Activated gamma-delta T cell treated with anti-CD3 and anti-CD28 coated beads, Interleukin-2, amount 50 U/mL, for 16 hours (primary cell): ENCODE measurements around the gene GAR1.
"Not testable (repeated sequence)": the region's sequence is repeated elsewhere in the genome, so short reads cannot be mapped to it uniquely, and the experiment has no call there.

ENCODE experiments used
- DNase-seq: peaks from one replicate; pipeline ENCODE4 v3.0.0-alpha.2; 2020; ENCODE audit warnings: low read depth

The GAR1 gene

GRCh38 chr4:109815151-109816081 is at the start of gene GAR1:
GAR1 (plus strand) TSS chr4:109815762; CDS start chr4:109816165, 403 bp downstream.
- peak; percentile 76 for DNase-seq

DNA sequence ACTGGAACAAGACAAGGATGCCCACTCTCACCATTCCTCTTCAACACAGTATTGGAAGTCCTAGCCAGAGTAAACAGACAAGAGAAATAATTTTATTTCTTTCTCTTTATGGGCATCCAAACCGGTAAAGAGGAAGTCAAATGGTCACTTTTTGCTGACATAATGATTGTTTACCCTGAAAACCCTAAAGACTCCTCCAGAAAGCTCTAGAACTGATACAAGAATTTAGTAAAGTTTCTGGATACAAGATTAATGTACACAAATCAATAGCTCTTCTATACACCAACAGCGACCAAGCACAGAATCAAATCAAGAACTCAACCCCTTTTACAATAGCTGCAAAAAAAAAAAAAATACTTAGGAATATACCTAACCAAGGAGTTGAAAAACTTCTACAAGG is 33.5 kb upstream of the GAR1 start:
- not testable (repeated sequence) for DNase-seq

- DNase-seq: no peak
Observed at GRCh38 chr4:109786846-109787245, 28.7 kb upstream of the GAR1 start.

GRCh38 chr4:109787807-109788206 is 27.8 kb upstream of the GAR1 start:
- no peak for DNase-seq

DNA sequence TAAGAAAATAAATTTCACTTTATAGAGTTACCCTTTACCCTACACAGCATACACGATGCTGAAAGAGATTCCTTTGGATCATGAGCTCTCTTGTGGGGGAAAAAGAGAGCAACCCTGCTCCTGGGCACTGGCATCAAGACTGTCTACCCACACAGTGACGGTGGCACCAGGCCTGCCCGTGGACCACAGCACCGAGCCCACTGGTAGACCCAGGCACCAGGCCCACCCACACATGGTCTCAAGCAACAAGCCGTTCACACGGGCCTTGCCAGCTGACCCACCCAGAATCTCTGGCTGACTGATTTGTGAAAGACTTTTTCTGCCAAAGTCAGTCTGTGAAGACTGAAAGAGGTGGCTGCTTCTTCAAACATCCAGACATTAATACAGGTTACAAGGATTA is 20.5 kb upstream of the GAR1 start:
- DNase-seq: no peak

GRCh38 chr4:109798866-109799265 is 16.7 kb upstream of the GAR1 start:
- no peak for DNase-seq

DNA sequence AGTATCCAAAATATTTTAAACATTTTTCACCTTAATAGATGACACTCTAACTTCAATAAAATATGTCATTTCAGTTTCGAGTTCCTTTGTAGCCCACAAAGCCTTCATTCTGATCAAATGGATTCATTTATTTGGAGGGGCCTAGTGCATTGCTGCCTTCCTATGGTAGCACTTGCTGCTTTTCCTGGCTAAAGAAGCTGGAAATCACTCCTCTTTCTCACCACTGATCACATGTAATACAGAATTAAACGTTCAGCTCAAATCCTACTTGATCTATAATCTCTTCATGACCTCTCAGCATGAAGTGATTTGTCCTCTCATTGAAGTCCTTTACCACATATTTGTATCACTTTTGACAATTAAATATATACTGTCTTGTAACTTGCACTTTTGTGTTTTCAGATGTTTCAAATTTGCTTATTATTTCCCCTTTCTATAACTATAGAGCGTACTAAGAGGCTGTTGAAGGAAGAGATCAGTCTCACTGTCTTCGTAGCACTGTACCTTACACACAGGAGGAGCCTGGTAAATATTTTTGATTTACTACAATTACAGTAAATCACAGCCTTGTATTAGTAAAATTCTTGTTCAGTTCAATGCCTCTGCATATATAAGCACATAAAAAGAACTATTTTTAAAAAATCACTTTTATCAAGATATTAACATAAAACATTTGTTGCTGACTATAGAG is 14.3 kb upstream of the GAR1 start:
- no peak for DNase-seq

DNA sequence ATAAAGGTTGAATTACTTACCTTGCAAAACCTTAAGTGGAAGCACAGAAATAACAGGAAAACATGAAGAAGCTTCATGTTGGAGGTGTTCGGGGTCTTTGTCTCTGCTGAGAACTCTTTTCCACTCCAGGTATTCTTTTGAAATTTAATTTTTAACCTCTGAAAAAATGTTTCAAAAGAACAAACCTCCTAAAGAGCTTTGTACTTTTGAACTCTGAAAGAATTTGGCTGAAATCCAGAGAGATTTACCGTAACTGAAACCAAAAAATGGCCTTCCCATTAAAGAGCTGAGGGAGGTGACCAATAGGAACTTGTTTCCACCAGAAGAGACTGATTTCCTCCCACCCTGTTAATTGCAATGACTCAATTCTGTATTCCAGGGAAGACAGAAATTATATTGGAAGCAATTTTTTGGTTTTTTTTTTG is 13.7 kb upstream of the GAR1 start, which contains the start of gene CFI:
Gene CFI, minus strand, starts transcription at position 105 of the 425 bp plus-strand sequence. Its CDS starts 28 bp downstream, at position 77.
- DNase-seq: no peak

DNA sequence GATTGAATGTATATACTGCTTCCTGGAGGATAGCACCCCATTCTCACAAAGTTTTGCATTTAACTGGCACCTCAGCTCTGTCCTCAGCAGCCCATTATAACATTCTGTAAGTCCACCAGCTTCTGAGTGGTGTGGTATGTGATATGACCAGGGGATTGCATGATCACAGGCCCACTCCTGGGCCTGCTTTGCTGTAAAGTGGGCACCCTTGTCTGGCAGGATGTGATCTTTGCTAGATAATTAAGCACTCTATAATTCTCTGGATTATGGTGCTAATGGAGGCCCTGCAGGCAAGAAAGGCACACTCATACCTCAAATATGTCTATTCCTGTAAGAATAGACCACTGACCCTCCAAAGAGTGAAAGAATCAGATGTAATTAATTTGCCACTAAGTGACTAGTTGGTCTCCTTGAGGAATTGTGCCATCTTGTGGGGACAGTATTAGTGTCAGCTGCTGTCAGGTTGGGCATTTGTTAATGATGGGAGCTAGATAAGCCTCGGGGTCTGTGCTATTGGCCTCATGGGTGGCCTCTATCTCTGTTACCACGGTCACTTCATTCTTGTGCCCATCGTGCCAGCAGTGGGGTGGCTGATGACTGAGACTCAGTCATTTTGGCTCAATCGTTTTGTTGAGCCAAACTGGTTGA is 11.5 kb upstream of the GAR1 start:
- DNase-seq: no peak

DNA sequence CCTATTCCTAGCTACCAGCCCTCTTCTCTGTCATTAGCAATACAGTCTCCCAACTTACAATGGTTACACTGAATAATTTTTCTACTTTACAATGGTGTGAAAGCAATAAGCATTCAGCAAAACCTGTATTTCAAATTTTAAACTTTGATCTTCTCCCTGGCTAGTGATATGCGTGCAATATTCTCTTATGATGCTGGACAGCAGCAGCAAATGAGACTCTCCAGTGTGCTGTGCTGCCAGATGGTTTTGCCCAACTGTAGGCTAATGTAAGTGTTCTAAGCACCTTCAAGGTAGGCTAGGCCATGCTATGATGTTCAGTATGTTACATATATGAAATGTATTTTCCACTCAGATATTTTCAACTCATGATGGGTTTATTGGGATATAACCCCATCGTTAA is 5.9 kb upstream of the GAR1 start:
- DNase-seq: no peak

- no peak for DNase-seq
Observed at GRCh38 chr4:109810552-109811387, 4.8 kb upstream of the GAR1 start.

- DNase-seq: no peak
Observed at GRCh38 chr4:109811707-109812106, 3.9 kb upstream of the GAR1 start.

DNA sequence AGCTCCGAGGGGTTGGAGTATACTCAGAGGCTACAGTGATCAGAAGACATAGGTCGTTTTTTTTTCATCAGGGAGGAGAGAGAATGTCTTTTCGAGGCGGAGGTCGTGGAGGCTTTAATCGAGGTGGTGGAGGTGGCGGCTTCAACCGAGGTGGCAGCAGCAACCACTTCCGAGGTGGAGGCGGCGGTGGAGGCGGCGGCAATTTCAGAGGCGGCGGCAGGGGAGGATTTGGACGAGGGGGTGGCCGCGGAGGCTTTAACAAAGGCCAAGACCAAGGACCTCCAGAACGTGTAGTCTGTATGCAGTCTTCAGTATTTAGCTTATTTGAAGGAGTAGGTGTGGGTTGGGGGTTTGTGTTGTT is 500 bp downstream of the GAR1 start:
- DNase-seq: peak; percentile 16

DNA sequence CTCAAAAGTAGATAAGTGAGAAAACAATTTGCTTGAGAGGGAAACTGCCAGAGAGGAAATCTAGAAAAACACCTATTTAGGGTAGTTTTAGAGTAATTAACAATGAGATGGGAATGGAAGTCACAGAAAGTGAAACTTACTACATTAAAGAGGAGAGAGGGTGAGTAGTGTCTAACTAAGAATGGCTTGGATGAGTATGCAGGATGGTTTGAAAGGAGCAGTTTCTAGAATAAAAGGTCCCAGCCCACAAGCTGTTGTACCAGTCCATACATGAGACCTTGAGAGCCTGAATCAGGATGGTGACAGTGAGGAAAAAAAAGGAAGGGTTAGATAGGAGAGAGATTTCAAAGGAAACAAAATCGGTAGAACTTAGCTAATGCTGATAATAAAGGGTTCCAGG is 1.3 kb downstream of the GAR1 start:
- DNase-seq: no peak

- no peak for DNase-seq
Observed at GRCh38 chr4:109818268-109818667, 2.7 kb downstream of the GAR1 start.

DNA sequence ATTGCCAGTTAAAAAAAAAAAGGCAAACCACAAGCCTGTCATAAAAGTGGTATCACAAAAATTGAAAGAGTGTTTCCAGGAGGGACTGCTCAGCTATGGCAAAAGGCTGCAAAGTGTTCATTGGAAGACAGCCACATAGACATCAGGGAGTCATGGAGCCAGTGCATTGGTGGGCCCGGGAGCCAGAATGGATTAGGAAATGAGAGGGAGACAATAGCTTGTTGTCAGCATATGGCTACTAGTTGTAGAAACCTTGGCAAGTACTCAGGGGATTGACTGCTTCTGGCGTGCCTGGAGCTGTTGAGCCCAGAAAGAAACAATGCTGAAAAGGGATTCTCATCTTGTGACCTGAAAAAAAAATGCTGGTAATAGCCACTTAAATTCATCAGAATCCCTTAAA is 5.0 kb downstream of the GAR1 start:
- no peak for DNase-seq

DNA sequence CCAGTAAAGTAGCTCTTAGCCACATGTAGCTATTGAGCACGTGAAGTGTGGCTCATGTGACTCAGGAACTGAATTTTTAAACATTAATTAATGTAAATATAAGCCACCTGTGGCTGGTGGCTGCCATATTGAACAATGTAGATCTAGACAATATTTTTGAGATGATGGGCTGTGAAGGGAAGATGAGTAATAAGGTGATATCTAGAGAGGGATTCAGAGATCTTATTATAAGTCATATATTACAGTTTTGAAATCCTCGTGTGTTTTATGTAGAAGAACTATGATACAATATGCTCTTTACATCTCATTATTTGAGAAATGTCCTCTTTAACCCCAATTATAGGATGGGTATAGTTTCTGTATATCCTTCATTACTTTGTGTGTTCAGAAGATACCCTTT is 5.6 kb downstream of the GAR1 start:
- no peak for DNase-seq

- DNase-seq: no peak
Observed at GRCh38 chr4:109826719-109827118, 11.2 kb downstream of the GAR1 start.

DNA sequence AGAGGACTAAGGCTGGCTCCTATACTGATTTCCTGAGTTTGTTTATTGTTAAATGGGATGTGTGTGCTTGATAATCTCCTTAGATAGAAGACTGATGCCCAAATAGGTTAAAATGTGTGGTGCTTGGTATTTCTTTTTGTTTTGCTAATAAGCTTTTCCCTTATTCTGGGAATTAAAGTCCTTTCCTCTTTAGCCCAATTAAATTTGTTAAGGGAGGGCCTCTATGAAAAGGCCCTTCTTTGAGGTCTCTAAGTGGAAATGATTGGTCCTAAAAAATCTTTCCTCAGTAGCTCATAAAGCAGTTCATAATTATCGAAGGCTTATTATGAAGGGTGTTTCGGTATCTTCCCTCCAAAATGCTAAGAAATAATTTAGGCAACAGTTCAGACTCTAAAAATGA is 12.1 kb downstream of the GAR1 start, which contains the start of gene RRH:
Gene RRH, plus strand, starts transcription at position 301 of the 400 bp plus-strand sequence. Its CDS starts 56 bp downstream, at position 357.
- no peak for DNase-seq

GRCh38 chr4:109833756-109834155 is 18.2 kb downstream of the GAR1 start:
- no peak for DNase-seq

DNA sequence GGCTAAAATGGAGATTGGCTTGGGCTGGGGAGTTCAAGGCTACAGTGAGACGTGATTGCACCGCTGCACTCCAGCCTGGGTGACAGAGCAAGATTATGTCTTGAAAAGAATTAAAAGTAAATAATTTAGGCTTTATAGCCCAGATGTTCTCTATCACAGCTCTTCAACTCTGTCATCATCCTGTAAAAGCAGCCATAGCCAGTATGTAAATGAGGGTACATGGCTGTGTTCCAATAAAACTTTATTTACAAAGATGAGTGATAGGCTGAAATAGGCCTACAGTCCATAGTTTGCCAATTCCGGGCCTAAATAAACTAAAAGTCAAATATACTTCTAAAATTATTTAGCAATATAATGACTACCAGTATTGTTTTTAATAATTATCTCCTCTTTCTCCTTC is 21.4 kb downstream of the GAR1 start:
- DNase-seq: no peak
